Upper lobe of left lung (tissue), 6 donors: ENCODE results near the gene CPT1A. TPM values are rescaled to one million over a fixed set of nuclear protein-coding genes. Genes with fewer than 3 reads are reported as not detected.

Experiments
- ATAC-seq, 2 donors: fragments of 200-7000 bp; cut with Tn5 transposase; one replicate each; pipeline ENCODE4 v1.9.1; 2022; ENCODE audit warnings: mild to moderate bottlenecking in 2 of 2, moderate library complexity in 2 of 2; ENCODE audit not compliant: low FRiP score in 2 of 2
- DNase-seq, 2 donors: peaks; one replicate each; pipeline ENCODE4 v3.0.0-alpha.2; 2019 to 2020
- H3K27ac ChIP-seq, 4 donors: fragments of 200-600 bp; sonication (generic); one replicate each; pipeline ENCODE4 v1.5.1; 2016 to 2019
- H3K27me3 ChIP-seq, 4 donors: fragments of 200-600 bp; sonication (generic); one replicate each; pipeline ENCODE4 v1.5.1; 2017 to 2019
- H3K36me3 ChIP-seq, 4 donors: fragments of 200-600 bp; sonication (generic); one replicate each; pipeline ENCODE4 v1.5.1; 2016 to 2019
- H3K4me1 ChIP-seq, 4 donors: fragments of 200-600 bp; sonication (generic); one replicate each; pipeline ENCODE4 v1.5.1; 2018 to 2019
- H3K4me3 ChIP-seq, 4 donors: fragments of 200-600 bp; sonication (generic); one replicate each; pipeline ENCODE4 v1.5.1; 2017 to 2019; ENCODE audit warnings: mild to moderate bottlenecking in 2 of 4, moderate library complexity in 1 of 4
- H3K9me3 ChIP-seq, 4 donors: fragments of 200-600 bp; sonication (generic); one replicate each; pipeline ENCODE4 v1.5.1; 2018 to 2019
- CTCF ChIP-seq, 6 experiments: fragments of 450-650 bp in 4 of 6; fragments of 200-600 bp in 2 of 6; sonication (generic) in 2 of 6; IDR thresholded peaks; one replicate each; pipeline ENCODE4 v1.5.1; 2016 to 2019; ENCODE audit warnings: antibody characterized with exemption in 6 of 6
- EP300 ChIP-seq, 4 donors: sonication (generic); formaldehyde crosslinking; IDR thresholded peaks; one replicate each; pipeline ENCODE4 v1.5.1; 2017; ENCODE audit warnings: antibody characterized with exemption in 4 of 4, control low read depth in 2 of 4
- POLR2A ChIP-seq, 4 donors: fragments of 450-650 bp; IDR thresholded peaks; one replicate each; pipeline ENCODE4 v1.5.1; 2016 to 2017; ENCODE audit warnings: antibody characterized with exemption in 4 of 4, mild to moderate bottlenecking in 2 of 4
- POLR2AphosphoS5 ChIP-seq, 2 donors: sonication (generic); formaldehyde crosslinking; IDR thresholded peaks; one replicate each; pipeline ENCODE4 v1.5.1; 2017; ENCODE audit warnings: antibody characterized with exemption in 2 of 2
- WGBS, 2 donors: methylation state at CpG; one replicate each; pipeline ENCODE4 v1.1.5; 2017 to 2018; 5-methylcytosine and 5-hydroxymethylcytosine counted together
- total RNA-seq, 6 donors: library from RNA; depleted of rRNA in 4 of 6; stranded (reverse); fragments of >200 nt in 4 of 6; gene quantifications; one replicate each; pipeline versions ENCODE4 v1.1.0 to v1.2.1, GENCODE V29; 2016 to 2021
- donor health status: DM: no; HTN: no; CAD: no; lungs with moderate emphysema.
- donor health status: DM: no; HTN: yes; CAD: no; lungs with severe emphysema.

CPT1A gene
- total RNA-seq, 6 donors from 2014 or later = 38.2 to 91.8 (median 63.3) TPM

- Histone ChIP-seq H3K4me3 (peak overlapping the region; percentile 27 to 94 (median 84)), H3K4me1 (peaks cover 35 to 61% (median 47%) of the 10 kb centered on the region in 4 donors), H3K9me3 (no peaks in the 10 kb centered on the region), H3K36me3 (no peaks in the 10 kb centered on the region), H3K27ac (peak overlapping the region in 3 of 4 donors; percentile 95 to 97 (median 96)), H3K27me3 (no peaks in the 10 kb centered on the region)
- ATAC-seq (no peak), DNase-seq (no peak)
- TF ChIP-seq POLR2AphosphoS5 (IDR thresholded peaks at IDR 0.05) = no peak
- no peak for TF ChIP-seq EP300 (IDR thresholded peaks at IDR 0.05)
- no peak for TF ChIP-seq CTCF (IDR thresholded peaks at IDR 0.05)
- no peak for TF ChIP-seq POLR2A (IDR thresholded peaks at IDR 0.05)
- 25 to 31% methylated on average over 25 of the region's 25 CpGs for WGBS, 2 donors
These were observed 823 bp upstream of the CPT1A start for GRCh38 chr11:68842427-68843051.

GRCh38 chr11:68840661-68841653 lies 759 bp downstream of the CPT1A start:
- H3K36me3 ChIP-seq = peaks cover 0 to 5% (median 0%) of the 10 kb centered on the region in 4 donors
- DNase-seq = peak; percentile 82 to 93
- H3K4me1 ChIP-seq = peaks cover 51 to 76% (median 62%) of the 10 kb centered on the region in 4 donors
- H3K27ac ChIP-seq = peak overlapping the region; percentile 89 to 97 (median 96)
- WGBS, 2 donors = 2% methylated on average over 31 to 48 of the region's 90 CpGs
- H3K4me3 ChIP-seq = peak overlapping the region; percentile 60 to 94 (median 84)
- TF ChIP-seq POLR2AphosphoS5 (IDR thresholded peaks at IDR 0.05) (peak; percentile 22 to 31), POLR2A (IDR thresholded peaks at IDR 0.05) (no peak), CTCF (IDR thresholded peaks at IDR 0.05) (peak in 1 of 6 experiments; percentile 3), EP300 (IDR thresholded peaks at IDR 0.05) (no peak)
- peak in 1 of 2 donors; percentile 60 for ATAC-seq
- no peaks in the 10 kb centered on the region for H3K9me3 ChIP-seq
- H3K27me3 ChIP-seq = no peaks in the 10 kb centered on the region

GRCh38 chr11:68839911-68840641 lies 1.6 kb downstream of the CPT1A start:
- WGBS, 2 donors = 8% methylated on average over 18 to 19 of the region's 19 CpGs
- H3K36me3 ChIP-seq = peaks cover 0 to 5% (median 0%) of the 10 kb centered on the region in 4 donors
- peak overlapping the region; percentile 89 to 97 (median 96) for H3K27ac ChIP-seq
- peaks cover 57 to 85% (median 69%) of the 10 kb centered on the region in 4 donors for H3K4me1 ChIP-seq
- H3K4me3 ChIP-seq = peak overlapping the region; percentile 60 to 94 (median 84)
- H3K27me3 ChIP-seq = no peaks in the 10 kb centered on the region
- TF ChIP-seq POLR2A (IDR thresholded peaks at IDR 0.05) = no peak
- TF ChIP-seq EP300 (IDR thresholded peaks at IDR 0.05) = no peak
- TF ChIP-seq POLR2AphosphoS5 (IDR thresholded peaks at IDR 0.05) = no peak
- no peak for TF ChIP-seq CTCF (IDR thresholded peaks at IDR 0.05)
- no peaks in the 10 kb centered on the region for H3K9me3 ChIP-seq
- ATAC-seq (no peak), DNase-seq (no peak)

- H3K36me3 ChIP-seq = peaks cover 0 to 5% (median 0%) of the 10 kb centered on the region in 4 donors
- DNase-seq = peak; percentile 98
- H3K4me3 ChIP-seq = peak overlapping the region; percentile 18 to 94 (median 84)
- ATAC-seq = peak; percentile 88 to 93
- H3K9me3 ChIP-seq = no peaks in the 10 kb centered on the region
- WGBS, 2 donors = 0% methylated on average over 15 to 44 of the region's 61 CpGs
- H3K27ac ChIP-seq = peak overlapping the region; percentile 89 to 97 (median 96)
- H3K27me3 ChIP-seq = no peaks in the 10 kb centered on the region
- peaks cover 57 to 90% (median 71%) of the 10 kb centered on the region in 4 donors for H3K4me1 ChIP-seq
- TF ChIP-seq POLR2A (IDR thresholded peaks at IDR 0.05) (peak in 3 of 4 donors; percentile 15 to 70 (median 50)), EP300 (IDR thresholded peaks at IDR 0.05) (peak in 2 of 4 donors; percentile 63 to 89), CTCF (IDR thresholded peaks at IDR 0.05) (peak in 1 of 6 experiments; percentile 10), POLR2AphosphoS5 (IDR thresholded peaks at IDR 0.05) (peak; percentile 90 to 92)
These were observed 2.5 kb downstream of the CPT1A start for GRCh38 chr11:68839054-68839865.
